Endothelial cell of umbilical vein (primary cell): Measurements from ENCODE around the gene NR3C1. TPM values are rescaled to one million over a fixed set of nuclear protein-coding genes. Genes with fewer than 3 reads are reported as not detected.

Source experiments
- BruUV-seq: library from RNA; stranded (reverse); fragments of 400-500 nt; replicated peaks from 2 replicates; lab custom pipeline; 2021; lab: Mats Ljungman, UMichigan
- CTCF ChIA-PET: fragments of 300-600, 350-600 bp; sonication (Branson Sonifier 250); formaldehyde crosslinking; loops from one replicate; lab custom pipeline; 2021; ENCODE audit warnings: antibody characterized with exemption, inconsistent platforms; lab: Charles Lee
- POLR2A ChIA-PET: fragments of 300-600, 350-600 bp; sonication (Branson Sonifier 250); formaldehyde crosslinking; loops from one replicate; lab custom pipeline; 2021; ENCODE audit warnings: antibody characterized with exemption, inconsistent platforms; lab: Charles Lee
- DNase-seq: peaks from one replicate; pipeline ENCODE4 v3.0.0-alpha.2; 2011; ENCODE audit warnings: low read depth, low spot score
- FAIRE-seq: peaks from 2 replicates; lab custom pipeline; 2011; peaks lifted over from hg19 to GRCh38; lab: Jason Lieb, UNC
- H2AFZ ChIP-seq: 2 replicates; pipeline ENCODE4 v1.6.0; 2012; ENCODE audit warnings: low read depth, low read length, control low read depth, inconsistent platforms
- H3K27ac ChIP-seq: 2 replicates; pipeline ENCODE4 v1.5.1; 2011; ENCODE audit warnings: low read depth, mild to moderate bottlenecking, control low read depth, low read length, moderate library complexity; ENCODE audit not compliant: insufficient read depth
- H3K27me3 ChIP-seq, 2 experiments: 2 replicates each; pipeline versions ENCODE4 v1.6.0 to v1.6.1; 2011; ENCODE audit warnings: low read length in 2 of 2, mixed read lengths in 1 of 2; ENCODE audit not compliant: control insufficient read depth in 2 of 2, insufficient read depth in 2 of 2
- H3K36me3 ChIP-seq, 2 experiments: 2 replicates in 1 of 2; 3 replicates in 1 of 2; pipeline ENCODE4 v1.5.1; 2011; ENCODE audit warnings: low read length in 2 of 2, mild to moderate bottlenecking in 1 of 2, moderate library complexity in 1 of 2; ENCODE audit not compliant: control insufficient read depth in 2 of 2, insufficient read depth in 2 of 2; ENCODE audit errors: extremely low read depth in 1 of 2
- H3K4me1 ChIP-seq: 3 replicates; pipeline ENCODE4 v1.5.1; 2011; ENCODE audit warnings: mild to moderate bottlenecking, low read length; ENCODE audit not compliant: control insufficient read depth, insufficient read depth; ENCODE audit errors: extremely low read depth
- H3K4me2 ChIP-seq: 2 replicates; pipeline ENCODE4 v1.6.1; 2011; ENCODE audit warnings: low read length, control low read depth, mixed read lengths; ENCODE audit not compliant: insufficient read depth
- H3K4me3 ChIP-seq, 3 experiments: fragments of 200-600 bp in 1 of 3; sonication (generic), shearing (Covaris generic) in 1 of 3; replicated peaks in 1 of 3; 2 replicates each; pipeline ENCODE4 v1.5.1; 2011 to 2016; ENCODE audit warnings: control low read depth in 3 of 3, low read length in 3 of 3, mild to moderate bottlenecking in 2 of 3, inconsistent platforms in 1 of 3, low read depth in 1 of 3, moderate library complexity in 1 of 3; ENCODE audit not compliant: insufficient read depth in 1 of 3
- H3K79me2 ChIP-seq: 2 replicates; pipeline ENCODE4 v1.6.0; 2012; ENCODE audit warnings: low read length, inconsistent platforms; ENCODE audit not compliant: control insufficient read depth, insufficient read depth
- H3K9ac ChIP-seq: replicated peaks from 2 replicates; pipeline ENCODE3; 2011; ENCODE audit warnings: low read length, control low read depth; ENCODE audit not compliant: insufficient read depth; ENCODE audit errors: extremely low read depth
- H3K9me1 ChIP-seq: replicated peaks from 3 replicates; pipeline ENCODE4 v1.6.0; 2011; ENCODE audit warnings: mild to moderate bottlenecking, low read length; ENCODE audit not compliant: control insufficient read depth, insufficient read depth; ENCODE audit errors: extremely low read depth
- H3K9me3 ChIP-seq: replicated peaks from 2 replicates; pipeline ENCODE4 v1.5.1; 2012; ENCODE audit warnings: low read length, inconsistent platforms; ENCODE audit not compliant: control insufficient read depth, insufficient read depth
- H4K20me1 ChIP-seq: replicated peaks from 2 replicates; pipeline ENCODE3; 2011; ENCODE audit warnings: mild to moderate bottlenecking, low read length; ENCODE audit not compliant: control insufficient read depth, insufficient read depth; ENCODE audit errors: extremely low read depth
- EZH2 ChIP-seq: IDR thresholded peaks from 2 replicates; pipeline ENCODE4 v1.6.1; 2012; ENCODE audit warnings: borderline replicate concordance, low read depth, mild to moderate bottlenecking, moderate library complexity, low read length, inconsistent platforms; ENCODE audit not compliant: severe bottlenecking
- FOS ChIP-seq: IDR thresholded peaks from 2 replicates; pipeline ENCODE4 v1.6.1; 2011; ENCODE audit warnings: mild to moderate bottlenecking, low read length, moderate library complexity, borderline replicate concordance; ENCODE audit not compliant: insufficient read depth
- GATA2 ChIP-seq: IDR thresholded peaks from 2 replicates; pipeline ENCODE4 v1.7.0; 2011; ENCODE audit warnings: low read depth, mild to moderate bottlenecking, moderate library complexity, mixed read lengths, low read length; ENCODE audit not compliant: insufficient read length, insufficient read depth
- JUN ChIP-seq: IDR thresholded peaks from 2 replicates; pipeline ENCODE4 v1.6.1; 2011; ENCODE audit warnings: borderline replicate concordance, low read depth; ENCODE audit not compliant: insufficient read length, insufficient read depth
- MYC ChIP-seq: IDR thresholded peaks from one replicate; pipeline ENCODE4 v1.6.1; 2011; ENCODE audit warnings: mild to moderate bottlenecking, low read depth, low read length
- POLR2A ChIP-seq: IDR thresholded peaks from 2 replicates; pipeline ENCODE4 v1.6.1; 2012; ENCODE audit warnings: low read depth, mild to moderate bottlenecking, control low read depth, low read length
- POLR2AphosphoS5 ChIP-seq: IDR thresholded peaks from 2 replicates; pipeline ENCODE4 v1.6.1; 2012; ENCODE audit warnings: low read depth, mild to moderate bottlenecking, control low read depth, low read length, moderate library complexity; ENCODE audit not compliant: insufficient read depth
- dilution Hi-C: fragments of 300-500 bp; cut with MboI; formaldehyde crosslinking; loops from one replicate; pipeline ENCODE4 v1.15.0; 2019; ENCODE audit warnings: low sequenced_read_pairs; ENCODE audit not compliant: extremely low pct_ligation_motif_present
- intact Hi-C: fragments of 100-400 bp; cut with micrococcal nuclease; formaldehyde crosslinking; loops from one replicate; pipeline ENCODE4 v1.10.0; 2022
- polyA plus RNA-seq, 4 experiments: library from polyadenylated mRNA; depleted of rRNA in 3 of 4; stranded (reverse) in 3 of 4; unstranded in 1 of 4; fragments of >200 nt; gene quantifications; 2 replicates each; pipeline versions ENCODE4 v1.2.1 to v1.2.3, GENCODE V29; 2011 to 2012; ENCODE audit warnings: missing spikeins in 1 of 4
- total RNA-seq: library from RNA; stranded (reverse); gene quantifications from 2 replicates; pipeline ENCODE4 v1.2.3, GENCODE V29; 2021
- TF ChIP-seq, protein P1 (sequence below): IDR thresholded peaks from 2 replicates; pipeline ENCODE4 v1.6.1; 2011; ENCODE audit not compliant: insufficient read depth, insufficient read length
- TF ChIP-seq, protein P2 (sequence below), 2 donors: IDR thresholded peaks; 1 replicate in 1 of 2; 2 replicates in 1 of 2; pipeline ENCODE4 v1.5.1; 2011; ENCODE audit warnings: low read length in 2 of 2, mild to moderate bottlenecking in 2 of 2, moderate library complexity in 2 of 2, control low read depth in 1 of 2, inconsistent platforms in 1 of 2, low read depth in 1 of 2; ENCODE audit not compliant: insufficient read depth in 1 of 2; ENCODE audit errors: extremely low read depth in 1 of 2

The NR3C1 gene
- total and polyA plus RNA-seq, 2 donors (not counting 3 experiments of a cell fraction or from before 2014, with no cell fraction given) = 4.1 to 17.0 TPM

- no peaks in the 10 kb centered on the region for H3K9me1 ChIP-seq
- intact Hi-C loops (no loop called here), dilution Hi-C loops (loop anchor here (25.0 kb wide), 1 partner anchor 179 kb away; no protein-coding TSS in a partner anchor)
- no peak overlapping the region for H2AFZ ChIP-seq
- no peaks in the 10 kb centered on the region for H3K36me3 ChIP-seq
- H3K9me3 ChIP-seq = no peaks in the 10 kb centered on the region
- no peak overlapping the region for H3K4me2 ChIP-seq
- no TSS peak for BruUV-seq
- ChIA-PET CTCF (interaction anchor here (1.2 kb wide), 1 partner anchor 388 kb away, joined by 3 read pairs; no protein-coding TSS in a partner anchor), POLR2A (no interaction called here)
- DNase-seq (no peak), FAIRE-seq (no peak)
- no peak overlapping the region for H3K9ac ChIP-seq
- peaks cover 5% of the 10 kb centered on the region for H3K4me1 ChIP-seq
- no peak overlapping the region for H3K4me3 ChIP-seq
- peaks cover 62% of the 10 kb centered on the region for H3K79me2 ChIP-seq
- no peaks in the 10 kb centered on the region for H3K27me3 ChIP-seq
- H4K20me1 ChIP-seq = peaks cover 5% of the 10 kb centered on the region
- TF ChIP-seq POLR2A = no peak
- TF ChIP-seq, protein P1, sequence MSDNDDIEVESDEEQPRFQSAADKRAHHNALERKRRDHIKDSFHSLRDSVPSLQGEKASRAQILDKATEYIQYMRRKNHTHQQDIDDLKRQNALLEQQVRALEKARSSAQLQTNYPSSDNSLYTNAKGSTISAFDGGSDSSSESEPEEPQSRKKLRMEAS = no peak
- TF ChIP-seq GATA2 = no peak
- TF ChIP-seq POLR2AphosphoS5 = no peak
- TF ChIP-seq JUN = no peak
- no peak for TF ChIP-seq MYC
- TF ChIP-seq, protein P2, sequence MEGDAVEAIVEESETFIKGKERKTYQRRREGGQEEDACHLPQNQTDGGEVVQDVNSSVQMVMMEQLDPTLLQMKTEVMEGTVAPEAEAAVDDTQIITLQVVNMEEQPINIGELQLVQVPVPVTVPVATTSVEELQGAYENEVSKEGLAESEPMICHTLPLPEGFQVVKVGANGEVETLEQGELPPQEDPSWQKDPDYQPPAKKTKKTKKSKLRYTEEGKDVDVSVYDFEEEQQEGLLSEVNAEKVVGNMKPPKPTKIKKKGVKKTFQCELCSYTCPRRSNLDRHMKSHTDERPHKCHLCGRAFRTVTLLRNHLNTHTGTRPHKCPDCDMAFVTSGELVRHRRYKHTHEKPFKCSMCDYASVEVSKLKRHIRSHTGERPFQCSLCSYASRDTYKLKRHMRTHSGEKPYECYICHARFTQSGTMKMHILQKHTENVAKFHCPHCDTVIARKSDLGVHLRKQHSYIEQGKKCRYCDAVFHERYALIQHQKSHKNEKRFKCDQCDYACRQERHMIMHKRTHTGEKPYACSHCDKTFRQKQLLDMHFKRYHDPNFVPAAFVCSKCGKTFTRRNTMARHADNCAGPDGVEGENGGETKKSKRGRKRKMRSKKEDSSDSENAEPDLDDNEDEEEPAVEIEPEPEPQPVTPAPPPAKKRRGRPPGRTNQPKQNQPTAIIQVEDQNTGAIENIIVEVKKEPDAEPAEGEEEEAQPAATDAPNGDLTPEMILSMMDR (IDR thresholded peaks at IDR 0.05; ENCODE audit: extremely low read depth in 1 of 2, insufficient read depth in 1 of 2, low read depth in 1 of 2, low read length in 2 of 2) = no peak
- no peak for TF ChIP-seq FOS
- no peak for TF ChIP-seq EZH2
- no peak overlapping the region for H3K27ac ChIP-seq
Observed at GRCh38 chr5:143390941-143391340, 12.5 kb downstream of the NR3C1 start.
